ENCODE data around the gene IGSF9B. TPM values are rescaled to one million over a fixed set of nuclear protein-coding genes. Genes with fewer than 3 reads are reported as not detected.
A peak's percentile ranks its signal among the peaks of the same experiment; 100 is the strongest.
"Not testable (repeated sequence)": the region's sequence is repeated elsewhere in the genome, so short reads cannot be mapped to it uniquely, and the experiment has no call there.

Gene IGSF9B, protein sequence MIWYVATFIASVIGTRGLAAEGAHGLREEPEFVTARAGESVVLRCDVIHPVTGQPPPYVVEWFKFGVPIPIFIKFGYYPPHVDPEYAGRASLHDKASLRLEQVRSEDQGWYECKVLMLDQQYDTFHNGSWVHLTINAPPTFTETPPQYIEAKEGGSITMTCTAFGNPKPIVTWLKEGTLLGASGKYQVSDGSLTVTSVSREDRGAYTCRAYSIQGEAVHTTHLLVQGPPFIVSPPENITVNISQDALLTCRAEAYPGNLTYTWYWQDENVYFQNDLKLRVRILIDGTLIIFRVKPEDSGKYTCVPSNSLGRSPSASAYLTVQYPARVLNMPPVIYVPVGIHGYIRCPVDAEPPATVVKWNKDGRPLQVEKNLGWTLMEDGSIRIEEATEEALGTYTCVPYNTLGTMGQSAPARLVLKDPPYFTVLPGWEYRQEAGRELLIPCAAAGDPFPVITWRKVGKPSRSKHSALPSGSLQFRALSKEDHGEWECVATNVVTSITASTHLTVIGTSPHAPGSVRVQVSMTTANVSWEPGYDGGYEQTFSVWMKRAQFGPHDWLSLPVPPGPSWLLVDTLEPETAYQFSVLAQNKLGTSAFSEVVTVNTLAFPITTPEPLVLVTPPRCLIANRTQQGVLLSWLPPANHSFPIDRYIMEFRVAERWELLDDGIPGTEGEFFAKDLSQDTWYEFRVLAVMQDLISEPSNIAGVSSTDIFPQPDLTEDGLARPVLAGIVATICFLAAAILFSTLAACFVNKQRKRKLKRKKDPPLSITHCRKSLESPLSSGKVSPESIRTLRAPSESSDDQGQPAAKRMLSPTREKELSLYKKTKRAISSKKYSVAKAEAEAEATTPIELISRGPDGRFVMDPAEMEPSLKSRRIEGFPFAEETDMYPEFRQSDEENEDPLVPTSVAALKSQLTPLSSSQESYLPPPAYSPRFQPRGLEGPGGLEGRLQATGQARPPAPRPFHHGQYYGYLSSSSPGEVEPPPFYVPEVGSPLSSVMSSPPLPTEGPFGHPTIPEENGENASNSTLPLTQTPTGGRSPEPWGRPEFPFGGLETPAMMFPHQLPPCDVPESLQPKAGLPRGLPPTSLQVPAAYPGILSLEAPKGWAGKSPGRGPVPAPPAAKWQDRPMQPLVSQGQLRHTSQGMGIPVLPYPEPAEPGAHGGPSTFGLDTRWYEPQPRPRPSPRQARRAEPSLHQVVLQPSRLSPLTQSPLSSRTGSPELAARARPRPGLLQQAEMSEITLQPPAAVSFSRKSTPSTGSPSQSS (N-terminal part only)
- 1 to 10 TPM; 1.8 to 9.1 TPM for total RNA-seq

DNA sequence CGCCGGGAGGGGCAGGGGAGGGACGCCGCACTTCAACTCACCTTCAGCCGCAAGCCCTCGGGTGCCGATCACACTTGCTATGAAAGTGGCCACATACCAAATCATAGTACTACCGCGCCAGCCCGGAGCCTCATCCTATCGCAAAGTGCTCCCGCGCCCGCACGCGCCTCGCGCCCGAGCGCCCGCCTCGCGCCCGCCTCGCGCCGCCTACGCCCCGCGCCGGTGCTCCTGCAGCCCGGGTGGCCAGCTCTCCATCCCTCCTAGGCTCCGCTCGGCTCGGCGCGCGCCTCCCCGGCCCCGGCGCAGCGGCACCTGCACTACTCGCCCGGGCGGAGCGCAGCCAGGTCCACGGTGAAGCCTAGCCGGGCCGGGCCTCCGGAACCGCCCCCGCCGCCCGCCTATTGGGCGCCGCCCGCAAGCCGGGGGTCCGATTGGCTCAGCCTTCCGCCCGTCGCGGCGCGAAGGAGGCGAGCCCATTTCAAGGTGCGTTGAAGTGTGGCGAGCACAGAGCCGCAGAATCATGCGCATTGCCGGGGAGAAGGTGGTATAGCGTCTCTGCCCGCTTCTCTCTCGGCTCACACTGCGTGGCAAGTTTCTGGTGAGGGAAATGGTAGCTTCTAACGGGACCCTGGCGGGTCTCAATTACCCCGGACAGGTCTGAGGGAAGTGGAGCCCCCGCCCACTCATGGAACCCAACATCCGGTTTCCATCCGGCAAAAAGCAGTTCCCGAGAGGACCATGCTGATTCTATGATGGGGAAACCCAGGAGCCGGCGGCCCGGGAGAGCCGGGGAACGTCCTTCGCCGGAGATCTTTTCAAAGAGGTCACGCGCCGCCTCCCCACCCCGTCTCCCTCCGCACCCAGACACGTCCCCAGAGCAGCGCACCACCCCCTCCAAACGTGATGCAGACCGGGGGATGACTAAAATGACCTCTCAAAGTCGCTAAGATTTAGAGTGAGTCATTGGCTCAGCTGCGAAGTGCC, at the start of gene IGSF9B:
Gene IGSF9B (minus strand): TSS at position 319 of the 984 bp plus-strand sequence. CDS start 214 bp downstream, at position 105.
- H3K36me3 Mint-ChIP-seq: no peaks in the 10 kb centered on the region
- ATAC-seq: peak; percentile 96
- peak; percentile 81 for DNase-seq (ENCODE audit: low spot score)
- H3K27ac Mint-ChIP-seq: no peak within 1 kb of the TSS
- no peaks in the 10 kb centered on the region for H3K9me3 Mint-ChIP-seq
- H3K4me1 Mint-ChIP-seq (ENCODE audit: low read depth in 2 of 2): peaks cover 5 to 14% of the 10 kb centered on the region in 2 donors
- peak within 1 kb of the TSS; percentile 78 for H3K4me3 Mint-ChIP-seq
- H3K27me3 Mint-ChIP-seq: peaks cover 39 to 51% of the 10 kb centered on the region in 2 donors

DNA sequence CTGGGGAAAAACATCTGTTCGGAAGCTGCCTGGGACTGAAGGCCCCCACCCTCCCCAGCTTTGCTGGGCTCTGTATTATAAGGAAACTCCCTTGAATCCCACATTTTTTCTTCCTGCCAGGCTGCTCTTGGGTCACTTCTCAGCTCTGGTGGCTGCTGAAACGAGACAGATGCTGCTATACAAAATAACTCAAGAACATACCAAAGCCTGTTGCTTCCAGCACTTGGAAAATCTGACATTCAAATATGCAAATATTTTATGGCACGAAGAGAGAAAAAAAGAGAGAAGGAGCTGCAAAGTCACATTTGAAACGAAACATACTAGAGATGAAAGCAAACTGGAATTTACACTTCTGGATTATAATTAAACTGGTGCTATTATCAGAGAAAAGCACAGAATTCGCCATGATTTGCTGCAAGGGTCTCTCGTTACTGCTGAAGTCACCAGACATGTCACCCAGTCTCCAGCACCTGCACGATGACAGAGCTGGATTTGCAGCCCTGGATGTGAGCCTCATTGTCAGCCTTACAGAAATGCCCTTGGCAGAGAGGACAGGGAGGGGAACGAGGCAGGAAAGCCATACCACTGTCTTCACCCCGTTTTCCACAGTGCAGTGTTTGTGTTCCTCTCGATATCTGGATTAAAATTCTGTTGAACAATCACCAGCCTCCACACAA, 47.9 kb upstream of the IGSF9B start:
- no peaks in the 10 kb centered on the region for H3K9me3 Mint-ChIP-seq

DNA sequence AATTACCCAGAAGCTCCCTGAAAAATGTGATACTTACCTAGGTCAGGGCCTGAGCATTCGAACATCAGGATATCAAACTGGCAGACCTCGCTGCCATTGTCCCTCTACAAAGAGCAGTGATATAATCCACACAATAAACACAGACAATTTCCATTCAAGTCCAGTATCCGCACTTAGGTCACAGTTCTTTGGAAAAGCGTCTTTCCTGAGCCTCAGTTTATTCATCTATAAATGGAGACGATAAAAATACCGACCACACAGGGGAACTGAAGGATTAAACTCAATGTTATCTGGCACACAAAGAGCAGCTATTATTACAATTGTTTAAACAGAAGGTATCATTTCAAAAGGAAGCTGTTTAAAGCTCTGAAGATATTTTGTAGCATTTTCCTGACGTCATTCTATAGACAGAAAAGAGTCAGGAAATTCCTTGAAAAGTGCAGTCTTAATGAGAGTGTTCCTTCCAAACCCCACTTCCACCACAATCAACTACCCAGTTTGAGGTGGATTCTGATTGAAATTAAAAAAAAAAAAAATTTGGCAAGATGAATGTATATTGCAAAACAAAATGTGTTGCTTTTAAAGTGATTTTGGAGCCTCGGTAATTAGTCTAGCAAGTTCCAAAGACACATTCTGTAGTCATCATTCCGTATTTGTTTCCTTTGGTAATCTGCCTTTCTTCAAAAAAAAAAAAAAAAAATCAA, 47.2 kb upstream of the IGSF9B start:
- ATAC-seq (no peak), DNase-seq (ENCODE audit: low spot score) (no peak)
- H3K4me1 Mint-ChIP-seq (ENCODE audit: low read depth in 2 of 2): no peaks in the 10 kb centered on the region
- H3K9me3 Mint-ChIP-seq: no peaks in the 10 kb centered on the region
- no peaks in the 10 kb centered on the region for H3K36me3 Mint-ChIP-seq
- H3K4me3 Mint-ChIP-seq: no peak overlapping the region
- H3K27me3 Mint-ChIP-seq: peaks cover 0 to 4% of the 10 kb centered on the region in 2 donors
- H3K27ac Mint-ChIP-seq: no peak overlapping the region

More for the DNA sequence above, 47.9 kb upstream of the IGSF9B start:
- Mint-ChIP-seq H3K4me1 (ENCODE audit: low read depth in 2 of 2) (no peaks in the 10 kb centered on the region), H3K27me3 (peaks cover 0 to 11% of the 10 kb centered on the region in 2 donors), H3K27ac (no peak overlapping the region), H3K36me3 (no peaks in the 10 kb centered on the region), H3K4me3 (no peak overlapping the region)
- ATAC-seq (no peak), DNase-seq (ENCODE audit: low spot score) (no peak)

DNA sequence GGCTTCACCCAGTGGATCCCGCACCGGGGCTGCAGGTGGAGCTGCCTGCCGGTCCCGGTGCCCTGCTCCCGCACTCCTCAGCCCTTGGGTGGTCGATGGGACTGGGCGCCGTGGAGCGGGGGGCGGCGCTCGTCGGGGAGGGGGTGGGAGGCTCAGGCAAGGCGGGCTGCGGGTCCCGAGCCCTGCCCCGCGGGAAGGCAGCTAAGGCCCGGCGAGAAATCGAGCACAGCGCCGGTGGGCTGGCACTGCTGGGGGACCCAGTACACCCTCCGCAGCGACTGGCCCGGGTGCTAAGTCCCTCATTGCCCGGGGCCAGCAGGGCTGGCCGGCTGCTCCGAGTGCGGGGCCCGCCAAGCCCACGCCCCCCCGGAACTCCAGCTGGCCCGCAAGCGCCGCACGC, 46.1 kb upstream of the IGSF9B start:
- DNase-seq (ENCODE audit: low spot score); H3K27ac Mint-ChIP-seq; H3K4me1 Mint-ChIP-seq (ENCODE audit: low read depth in 2 of 2); H3K36me3 Mint-ChIP-seq; ATAC-seq; H3K27me3 Mint-ChIP-seq; H3K9me3 Mint-ChIP-seq; H3K4me3 Mint-ChIP-seq: not testable (repeated sequence)

DNA sequence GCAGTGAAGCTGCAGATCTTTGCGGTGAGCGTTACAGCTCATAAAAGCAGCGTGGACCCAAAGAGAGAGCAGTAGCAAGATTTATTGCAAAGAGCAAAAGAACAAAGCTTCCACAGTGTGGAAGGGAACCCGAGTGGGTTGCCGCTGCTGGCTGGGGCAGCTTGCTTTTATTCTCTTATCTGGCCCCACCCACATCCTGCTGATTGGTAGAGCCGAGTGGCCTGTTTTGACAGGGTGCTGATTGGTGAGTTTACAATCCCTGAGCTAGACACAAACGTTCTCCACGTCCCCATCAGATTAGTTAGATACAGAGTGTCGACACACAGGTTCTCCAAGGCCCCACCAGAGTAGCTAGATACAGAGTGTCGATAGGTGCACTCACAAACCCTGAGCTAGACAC, 45.6 kb upstream of the IGSF9B start:
- H3K9me3 Mint-ChIP-seq; H3K4me3 Mint-ChIP-seq; H3K4me1 Mint-ChIP-seq (ENCODE audit: low read depth in 2 of 2); H3K27me3 Mint-ChIP-seq; H3K36me3 Mint-ChIP-seq; ATAC-seq; H3K27ac Mint-ChIP-seq; DNase-seq (ENCODE audit: low spot score): not testable (repeated sequence)

DNA sequence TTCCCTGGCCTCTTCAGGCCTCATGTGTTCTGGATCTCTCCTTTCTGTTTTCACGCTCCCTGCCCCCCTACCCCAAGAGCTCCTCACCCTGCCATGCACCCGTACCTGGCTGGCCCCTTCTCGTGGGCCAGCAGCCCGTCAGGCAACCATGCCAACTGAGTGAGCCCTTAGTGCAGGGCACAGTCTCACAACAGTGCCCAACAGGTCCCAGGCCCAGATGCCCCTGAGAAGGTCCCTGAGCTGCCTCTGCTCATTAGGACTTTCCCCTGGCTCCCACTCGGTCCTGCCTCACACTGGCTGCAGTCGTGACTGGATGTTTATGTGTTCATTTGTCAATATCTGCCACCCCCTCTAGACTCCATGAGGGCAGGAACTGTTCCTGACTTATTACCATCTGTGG, 44.8 kb upstream of the IGSF9B start:
- Mint-ChIP-seq H3K4me3 (no peak overlapping the region), H3K9me3 (no peaks in the 10 kb centered on the region), H3K27me3 (peaks cover 7 to 11% of the 10 kb centered on the region in 2 donors), H3K4me1 (ENCODE audit: low read depth in 2 of 2) (no peaks in the 10 kb centered on the region), H3K36me3 (no peaks in the 10 kb centered on the region), H3K27ac (no peak overlapping the region)
- DNase-seq (ENCODE audit: low spot score) (no peak), ATAC-seq (no peak)

DNA sequence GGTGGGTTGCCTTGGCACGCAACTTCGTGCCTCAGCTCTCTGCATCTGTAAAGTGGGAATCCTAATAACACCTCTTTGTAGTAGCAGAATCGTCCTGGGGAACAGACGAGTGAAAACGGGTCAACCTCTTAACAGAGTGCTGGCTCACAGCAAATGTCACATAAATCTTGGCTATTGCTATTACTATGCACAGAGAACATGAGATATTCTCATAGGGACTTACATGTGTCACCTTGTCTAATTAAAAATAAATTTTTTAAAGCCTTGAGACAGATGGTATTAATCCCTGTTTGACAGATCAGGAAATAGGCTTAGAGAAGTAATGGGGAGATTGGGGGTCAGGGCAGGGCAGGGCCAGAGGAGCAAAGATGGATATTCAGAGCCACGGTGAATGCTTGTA, 44.3 kb upstream of the IGSF9B start:
- DNase-seq (ENCODE audit: low spot score): no peak
- H3K27ac Mint-ChIP-seq: no peak overlapping the region
- H3K4me3 Mint-ChIP-seq: no peak overlapping the region

DNA sequence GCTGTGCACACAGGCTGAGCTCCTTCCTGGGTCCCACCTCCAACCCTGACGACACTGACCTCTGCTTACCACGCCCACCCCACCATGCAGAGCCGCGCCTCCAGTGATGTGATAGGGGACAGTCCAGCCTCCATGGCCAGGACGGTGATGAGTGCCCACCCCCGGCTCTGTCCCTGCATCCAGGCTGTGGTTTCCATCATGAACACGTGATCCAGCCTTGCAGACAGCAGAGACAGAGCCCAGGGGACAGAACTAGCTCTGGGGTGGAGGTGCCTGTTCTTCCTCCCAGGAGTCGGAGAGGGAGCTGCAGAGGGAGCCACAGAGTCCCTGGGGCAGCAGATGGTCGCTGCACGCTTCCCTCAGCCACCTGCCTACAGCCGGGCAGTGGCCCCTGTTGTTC, 42.6 kb upstream of the IGSF9B start:
- no peak for DNase-seq (ENCODE audit: low spot score)
- Mint-ChIP-seq H3K36me3 (no peaks in the 10 kb centered on the region), H3K4me1 (ENCODE audit: low read depth in 2 of 2) (no peaks in the 10 kb centered on the region), H3K9me3 (no peaks in the 10 kb centered on the region), H3K27me3 (peaks cover 7 to 19% of the 10 kb centered on the region in 2 donors), H3K4me3 (no peak overlapping the region), H3K27ac (no peak overlapping the region)
- no peak for ATAC-seq

More for the DNA sequence above, 44.3 kb upstream of the IGSF9B start:
- no peak for ATAC-seq
- Mint-ChIP-seq H3K9me3 (no peaks in the 10 kb centered on the region), H3K27me3 (peaks cover 7 to 12% of the 10 kb centered on the region in 2 donors), H3K4me1 (ENCODE audit: low read depth in 2 of 2) (no peaks in the 10 kb centered on the region), H3K36me3 (no peaks in the 10 kb centered on the region)

DNA sequence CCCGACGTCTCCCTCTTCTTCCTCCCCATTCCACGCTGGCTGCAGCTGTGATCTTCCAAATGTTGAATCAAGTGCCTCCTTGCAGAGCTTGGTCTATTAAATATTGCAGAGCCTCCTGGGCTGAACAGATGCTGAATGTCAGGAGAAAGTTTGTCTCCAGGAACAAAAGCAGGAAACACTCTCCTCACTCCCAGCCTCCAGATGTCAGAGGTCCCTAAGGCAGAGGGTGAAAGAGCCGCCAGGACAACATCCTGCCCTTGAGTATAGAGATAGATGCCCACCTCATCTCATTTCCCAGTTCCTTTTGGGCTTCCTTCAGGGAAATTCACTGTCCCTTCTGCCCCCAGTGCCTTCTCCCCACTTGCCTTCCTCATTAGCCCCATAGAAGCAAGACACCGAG, 40.8 kb upstream of the IGSF9B start:
- Mint-ChIP-seq H3K27ac (no peak overlapping the region), H3K9me3 (no peaks in the 10 kb centered on the region), H3K27me3 (peaks cover 7 to 19% of the 10 kb centered on the region in 2 donors), H3K4me3 (no peak overlapping the region), H3K36me3 (no peaks in the 10 kb centered on the region), H3K4me1 (ENCODE audit: low read depth in 2 of 2) (no peaks in the 10 kb centered on the region)
- ATAC-seq (no peak), DNase-seq (ENCODE audit: low spot score) (no peak)

DNA sequence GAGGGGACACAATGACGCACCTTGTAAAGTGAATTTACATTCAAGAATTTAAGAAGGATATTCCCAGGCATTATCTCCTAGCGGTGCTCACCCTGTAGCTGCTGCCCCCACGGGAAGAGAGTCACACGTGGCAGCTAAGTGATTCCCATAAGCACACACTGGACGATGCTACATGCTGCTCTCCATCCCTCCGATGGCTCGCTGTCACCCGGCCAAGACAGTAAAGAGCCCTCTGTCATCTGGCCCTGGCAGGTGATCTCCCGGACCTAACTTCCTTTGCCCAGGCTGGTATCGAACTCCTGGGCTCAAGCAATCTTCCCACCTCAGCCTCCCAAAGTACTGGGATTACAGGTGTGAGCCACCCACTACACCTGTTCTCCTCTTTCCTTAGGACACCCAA, 39.9 kb upstream of the IGSF9B start:
- Mint-ChIP-seq H3K4me1 (ENCODE audit: low read depth in 2 of 2) (no peaks in the 10 kb centered on the region), H3K27me3 (peaks cover 7 to 19% of the 10 kb centered on the region in 2 donors), H3K27ac (no peak overlapping the region), H3K36me3 (no peaks in the 10 kb centered on the region), H3K4me3 (no peak overlapping the region), H3K9me3 (no peaks in the 10 kb centered on the region)
- no peak for DNase-seq (ENCODE audit: low spot score)
- ATAC-seq: no peak

DNA sequence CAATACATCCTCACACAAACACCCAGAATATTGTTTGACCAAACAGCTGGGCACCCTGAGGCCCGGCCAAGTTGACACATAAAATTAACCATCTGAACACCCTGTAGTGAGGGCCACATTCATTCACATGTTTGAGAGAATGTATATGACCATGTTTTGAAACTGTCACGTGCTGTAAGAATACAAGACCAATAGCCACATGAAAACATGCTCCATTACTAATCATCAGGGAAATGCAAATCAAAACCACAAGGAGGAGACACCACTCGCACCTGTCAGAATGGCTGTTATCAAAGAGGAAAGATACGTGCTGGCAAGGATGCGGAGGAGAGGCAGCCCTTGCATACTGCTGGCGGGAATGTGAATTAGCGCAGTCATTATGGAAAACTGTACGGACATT, 38.3 kb upstream of the IGSF9B start:
- ATAC-seq: no peak

DNA sequence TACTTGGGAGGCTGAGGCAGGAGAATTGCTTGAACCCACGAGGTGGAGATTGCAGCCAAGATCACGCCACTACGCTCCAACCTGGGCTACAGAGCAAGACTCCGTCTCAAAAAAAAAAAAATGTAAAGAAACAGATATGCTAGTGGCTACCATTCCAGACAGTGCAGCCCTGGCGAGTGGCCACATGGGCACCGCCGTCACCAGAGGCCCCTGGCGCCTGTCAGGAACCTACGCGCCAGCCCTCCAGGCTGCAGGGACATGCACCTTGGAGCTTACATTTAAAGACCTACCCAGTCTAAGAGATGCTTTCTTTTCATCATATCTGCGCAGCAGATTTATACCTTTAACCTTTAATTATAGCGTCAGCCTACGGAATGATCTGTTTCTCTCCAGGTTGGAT, 37.2 kb upstream of the IGSF9B start:
- Mint-ChIP-seq H3K36me3 (no peaks in the 10 kb centered on the region), H3K27me3 (peaks cover 9 to 19% of the 10 kb centered on the region in 2 donors), H3K27ac (no peak overlapping the region), H3K4me3 (no peak overlapping the region), H3K4me1 (ENCODE audit: low read depth in 2 of 2) (no peaks in the 10 kb centered on the region), H3K9me3 (no peaks in the 10 kb centered on the region)
- no peak for DNase-seq (ENCODE audit: low spot score)
- no peak for ATAC-seq

More for the DNA sequence above, 38.3 kb upstream of the IGSF9B start:
- H3K4me1 Mint-ChIP-seq (ENCODE audit: low read depth in 2 of 2): no peaks in the 10 kb centered on the region
- H3K9me3 Mint-ChIP-seq: no peaks in the 10 kb centered on the region
- H3K27ac Mint-ChIP-seq: no peak overlapping the region
- no peak overlapping the region for H3K4me3 Mint-ChIP-seq
- no peaks in the 10 kb centered on the region for H3K36me3 Mint-ChIP-seq
- peaks cover 9 to 19% of the 10 kb centered on the region in 2 donors for H3K27me3 Mint-ChIP-seq
- DNase-seq (ENCODE audit: low spot score): no peak

All from natural killer cell treated with Interleukin-12 subunit alpha and Interleukin-12 subunit beta and Interleukin-15 and Interleukin-18, amount 100 ng/mL, for 72 hours (primary cell).